ENCODE measurements around the gene WFDC6. TPM values are rescaled to one million over a fixed set of nuclear protein-coding genes. Genes with fewer than 3 reads are reported as not detected.
"Not testable (repeated sequence)": the region's sequence is repeated elsewhere in the genome, so short reads cannot be mapped to it uniquely, and the experiment has no call there.

Gene WFDC6
- total and polyA plus RNA-seq, 3 donors from 2014 or later, result 24.9 to 83.3 (median 75.6) TPM

GRCh38 chr20:45579184-45579583, 39.9 kb upstream of the WFDC6 start, which contains the start of gene WFDC8:
Gene WFDC8, minus strand, starts transcription at chr20:45579284. Its CDS starts 37 bp downstream, at chr20:45579247.
- Histone ChIP-seq H3K9me3 (no peaks in the 10 kb centered on the region), H3K36me3 (ENCODE audit: low read depth, missing control alignments) (no peaks in the 10 kb centered on the region), H3K4me3 (no peak within 1 kb of the TSS), H3K27ac (no peak within 1 kb of the TSS), H3K27me3 (no peaks in the 10 kb centered on the region), H3K4me1 (no peaks in the 10 kb centered on the region)
- WGBS, 2 donors, result 69 to 75% methylated on average over 4 of the region's 4 CpGs
- no peak for TF ChIP-seq POLR2A (IDR thresholded peaks at IDR 0.05)
- no peak for TF ChIP-seq CTCF (IDR thresholded peaks at IDR 0.05)
- intact Hi-C loops (cut with DNase I; ENCODE audit: low total_unique reads), result no loop called here
- no peak for DNase-seq

- intact Hi-C loops (cut with DNase I; ENCODE audit: low total_unique reads), result no loop called here
- Histone ChIP-seq H3K27ac (no peak overlapping the region), H3K4me3 (no peak overlapping the region), H3K9me3 (no peaks in the 10 kb centered on the region), H3K36me3 (ENCODE audit: low read depth, missing control alignments) (no peaks in the 10 kb centered on the region), H3K27me3 (no peaks in the 10 kb centered on the region), H3K4me1 (no peaks in the 10 kb centered on the region)
- TF ChIP-seq CTCF (IDR thresholded peaks at IDR 0.05), result no peak
- TF ChIP-seq POLR2A (IDR thresholded peaks at IDR 0.05), result no peak
- no peak for DNase-seq
- 83 to 92% methylated on average over 1 of the region's 1 CpG for WGBS, 2 donors
These were observed 38.9 kb upstream of the WFDC6 start for GRCh38 chr20:45578231-45578630.

GRCh38 chr20:45576995-45577394, 37.7 kb upstream of the WFDC6 start:
- no peaks in the 10 kb centered on the region for H3K36me3 ChIP-seq (ENCODE audit: low read depth, missing control alignments)
- H3K4me3 ChIP-seq, result no peak overlapping the region
- H3K27me3 ChIP-seq, result no peaks in the 10 kb centered on the region
- no peak for DNase-seq
- TF ChIP-seq CTCF (IDR thresholded peaks at IDR 0.05), result no peak
- no peak for TF ChIP-seq POLR2A (IDR thresholded peaks at IDR 0.05)
- intact Hi-C loops (cut with DNase I; ENCODE audit: low total_unique reads), result no loop called here
- 52 to 58% methylated on average over 2 of the region's 2 CpGs for WGBS, 2 donors
- no peak overlapping the region for H3K27ac ChIP-seq
- H3K9me3 ChIP-seq, result no peaks in the 10 kb centered on the region
- H3K4me1 ChIP-seq, result no peaks in the 10 kb centered on the region

GRCh38 chr20:45575931-45576330, 36.6 kb upstream of the WFDC6 start:
- WGBS, 2 donors, result 81 to 90% methylated on average over 3 of the region's 3 CpGs

GRCh38 chr20:45569650-45570049, 30.4 kb upstream of the WFDC6 start:
- 80 to 91% methylated on average over 1 of the region's 1 CpG for WGBS, 2 donors
- H3K9me3 ChIP-seq; H3K4me1 ChIP-seq; H3K27me3 ChIP-seq; DNase-seq; H3K4me3 ChIP-seq; intact Hi-C loops (cut with DNase I; ENCODE audit: low total_unique reads); H3K27ac ChIP-seq; H3K36me3 ChIP-seq (ENCODE audit: low read depth, missing control alignments): not testable (repeated sequence)

More at GRCh38 chr20:45575931-45576330, 36.6 kb upstream of the WFDC6 start:
- no peaks in the 10 kb centered on the region for H3K27me3 ChIP-seq
- TF ChIP-seq CTCF (IDR thresholded peaks at IDR 0.05) (no peak), POLR2A (IDR thresholded peaks at IDR 0.05) (no peak)
- DNase-seq, result no peak
- intact Hi-C loops (cut with DNase I; ENCODE audit: low total_unique reads), result no loop called here
- H3K27ac ChIP-seq, result no peak overlapping the region
- H3K36me3 ChIP-seq (ENCODE audit: low read depth, missing control alignments), result no peaks in the 10 kb centered on the region
- no peaks in the 10 kb centered on the region for H3K4me1 ChIP-seq
- H3K4me3 ChIP-seq, result no peak overlapping the region
- H3K9me3 ChIP-seq, result no peaks in the 10 kb centered on the region
